HepG2 (cell line): ENCODE data around the gene NRL. TPM values are rescaled to one million over a fixed set of nuclear protein-coding genes. Genes with fewer than 3 reads are reported as not detected.

Experiments
- ARID3A ChIP-seq: IDR thresholded peaks from 2 replicates; pipeline ENCODE4 v1.6.1; 2012; ENCODE audit warnings: low read depth, low read length, improper control_type of control experiment
- E2F5 ChIP-seq: sonication (generic); formaldehyde crosslinking; conservative IDR thresholded peaks from 2 replicates; pipeline ENCODE4 v1.4.0; 2020; ENCODE audit warnings: missing genetic modification reagents
- HHEX ChIP-seq: IDR thresholded peaks from 2 replicates; pipeline ENCODE4 v1.6.1; 2016; ENCODE audit warnings: control low read depth
- HOXA5 ChIP-seq: sonication (generic); formaldehyde crosslinking; IDR thresholded peaks from 2 replicates; pipeline ENCODE4 v1.4.0; 2020; ENCODE audit warnings: missing genetic modification reagents
- MIER2 ChIP-seq: IDR thresholded peaks from 2 replicates; pipeline ENCODE4 v1.6.1; 2016; ENCODE audit warnings: missing biosample characterization, missing genetic modification reagents
- PLSCR1 ChIP-seq: sonication (generic); formaldehyde crosslinking; IDR thresholded peaks from 2 replicates; pipeline ENCODE4 v1.5.0; 2020; ENCODE audit warnings: missing genetic modification reagents, mild to moderate bottlenecking, borderline replicate concordance
- RERE ChIP-seq: IDR thresholded peaks from 2 replicates; pipeline ENCODE4 v1.6.1; 2016; ENCODE audit warnings: low read depth, missing genetic modification reagents, missing compliant biosample characterization
- TIGD3 ChIP-seq: sonication (generic); formaldehyde crosslinking; IDR thresholded peaks from 2 replicates; pipeline ENCODE4 v1.5.1; 2020; ENCODE audit warnings: mild to moderate bottlenecking, missing genetic modification reagents, borderline replicate concordance
- ZNF34 ChIP-seq: sonication (generic); formaldehyde crosslinking; IDR thresholded peaks from 2 replicates; pipeline ENCODE4 v1.4.0; 2020; ENCODE audit warnings: mild to moderate bottlenecking, missing genetic modification reagents, borderline replicate concordance
- ZNF550 ChIP-seq: sonication (generic); formaldehyde crosslinking; IDR thresholded peaks from 2 replicates; pipeline ENCODE4 v1.4.0; 2020; ENCODE audit warnings: mild to moderate bottlenecking, missing genetic modification reagents, borderline replicate concordance
- ZNF552 ChIP-seq: sonication (generic); formaldehyde crosslinking; IDR thresholded peaks from 2 replicates; pipeline ENCODE4 v1.9.0; 2022; ENCODE audit warnings: missing genetic modification reagents, mild to moderate bottlenecking, borderline replicate concordance
- ZNF589 ChIP-seq: sonication (generic); formaldehyde crosslinking; conservative IDR thresholded peaks from 2 replicates; pipeline ENCODE4 v1.8.0; 2022; ENCODE audit warnings: mild to moderate bottlenecking, moderate library complexity, missing genetic modification reagents
- ZNF839 ChIP-seq: sonication (generic); formaldehyde crosslinking; IDR thresholded peaks from 2 replicates; pipeline ENCODE4 v1.4.0; 2020; ENCODE audit warnings: missing genetic modification reagents, mild to moderate bottlenecking, borderline replicate concordance
- ZNF879 ChIP-seq: sonication (generic); formaldehyde crosslinking; IDR thresholded peaks from 2 replicates; pipeline ENCODE4 v1.8.1; 2023; ENCODE audit warnings: missing genetic modification reagents
- polyA plus RNA-seq, 8 experiments: library from polyadenylated mRNA; depleted of rRNA in 3 of 8; stranded (reverse) in 7 of 8; unstranded in 1 of 8; fragments of >200 nt; fragmentation: Illumina TruSeq in 4 of 8; extraction: Trizol in 4 of 8; gene quantifications; 2 replicates each; pipeline versions ENCODE4 v1.2.1 to v1.2.3, GENCODE V29; 2011 to 2016; ENCODE audit warnings: low read depth in 4 of 8, missing spikeins in 1 of 8, mixed read lengths in 1 of 8; ENCODE audit not compliant: insufficient read depth in 1 of 8
- total RNA-seq, 5 experiments: library from RNA; depleted of rRNA; stranded (reverse); fragments of >200 nt; fragmentation: Illumina TruSeq; extraction: Trizol; gene quantifications; 2 replicates each; pipeline ENCODE4 v1.2.3, GENCODE V29; 2016; ENCODE audit warnings: low read depth in 1 of 5

The NRL gene
- total and polyA plus RNA-seq, 2 of the 13 experiments (the other 11 are each of a cell fraction or from before 2014, with no cell fraction given) = 2.5 to 4.7 TPM

GRCh38 chr14:24080888-24081738 is 33.6 kb downstream of the NRL start (continued):
- TF ChIP-seq PLSCR1 (CRISPR knock-in tag) (no peak), ZNF550 (peak; percentile 99), ARID3A (no peak), TIGD3 (no peak), HOXA5 (CRISPR knock-in tag) (no peak), RERE (no peak), HHEX (no peak), E2F5 (CRISPR knock-in tag) (peak; percentile 55; the same call in 1 of the 2 replicates), ZNF839 (CRISPR knock-in tag) (peak; percentile 29; the same call in 1 of the 2 replicates), ZNF552 (CRISPR knock-in tag) (peak; percentile 84; the same call in 1 of the 2 replicates), ZNF879 (CRISPR knock-in tag) (peak; percentile 81), MIER2 (CRISPR knock-in tag) (no peak), ZNF34 (no peak), ZNF589 (no peak)
